ENCODE results near the gene RPTOR. TPM values are rescaled to one million over a fixed set of nuclear protein-coding genes. Genes with fewer than 3 reads are reported as not detected.

Gene RPTOR
- total RNA-seq, 1 experiment from 2014 or later: 27.0 TPM

DNA sequence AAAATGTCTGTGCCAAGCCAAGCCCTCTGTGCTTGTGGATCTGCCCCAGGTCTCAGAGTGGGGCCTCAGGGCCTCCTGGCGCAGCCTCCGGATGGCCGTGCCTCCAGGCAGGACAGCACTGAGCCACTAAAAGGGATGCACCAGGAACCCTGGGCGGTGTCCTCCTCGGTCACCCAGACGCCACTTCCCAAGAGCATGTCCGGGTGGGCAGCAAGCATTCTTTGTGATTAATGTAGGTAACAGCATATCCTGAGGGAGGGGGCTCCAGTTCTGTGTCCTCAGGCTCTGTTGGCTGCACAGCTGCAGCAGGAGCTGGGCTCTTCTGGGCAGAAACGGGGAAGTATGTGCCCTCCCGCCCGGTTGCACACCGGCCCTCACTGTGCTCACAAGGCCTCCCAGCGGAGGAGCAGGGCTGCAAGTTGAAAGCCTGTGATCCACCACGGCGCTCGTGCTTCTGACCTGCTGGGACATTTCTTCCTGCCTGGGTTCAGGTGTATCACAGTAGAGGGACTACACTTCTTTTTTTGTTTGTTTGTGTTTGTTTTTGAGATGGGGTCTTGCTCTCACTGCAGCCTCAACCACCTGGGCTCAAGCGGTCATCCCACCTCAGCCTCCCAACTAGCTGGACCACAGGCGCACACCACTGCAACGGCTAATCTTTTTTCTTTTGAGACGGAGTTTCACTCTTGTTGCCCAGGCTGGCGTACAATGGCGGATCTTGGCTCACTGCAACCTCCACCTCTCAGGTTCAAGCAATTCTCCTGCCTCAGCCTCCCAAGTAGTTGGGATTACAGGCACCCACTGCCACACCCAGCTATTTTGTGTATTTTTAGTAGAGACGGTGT is 409.1 kb downstream of the RPTOR start:
- H3K27me3 ChIP-seq (replicated peaks): no peaks in the 10 kb centered on the region
- H3K4me1 ChIP-seq (replicated peaks): no peaks in the 10 kb centered on the region
- no peak for DNase-seq (ENCODE audit: low read depth in 1 of 2, low spot score in 2 of 2)
- H3K27ac ChIP-seq: no peak overlapping the region
- peaks cover 40% of the 10 kb centered on the region for H3K36me3 ChIP-seq
- H3K4me3 ChIP-seq: no peak overlapping the region
- no peaks in the 10 kb centered on the region for H3K9me3 ChIP-seq (replicated peaks)

GRCh38 chr17:80955078-80955477 is 410.4 kb downstream of the RPTOR start:
- DNase-seq (ENCODE audit: low read depth in 1 of 2, low spot score in 2 of 2): no peak
- Histone ChIP-seq H3K4me1 (replicated peaks) (peaks cover 8% of the 10 kb centered on the region; the same call in 1 of the 2 replicates), H3K4me3 (no peak overlapping the region), H3K27me3 (replicated peaks) (no peaks in the 10 kb centered on the region), H3K27ac (no peak overlapping the region), H3K36me3 (peaks cover 28% of the 10 kb centered on the region), H3K9me3 (replicated peaks) (no peaks in the 10 kb centered on the region)

GRCh38 chr17:80955671-80956280 is 411.1 kb downstream of the RPTOR start:
- Histone ChIP-seq H3K4me3 (no peak overlapping the region), H3K4me1 (replicated peaks) (peaks cover 8% of the 10 kb centered on the region; the same call in 1 of the 2 replicates), H3K36me3 (peaks cover 27% of the 10 kb centered on the region), H3K27ac (no peak overlapping the region), H3K9me3 (replicated peaks) (no peaks in the 10 kb centered on the region), H3K27me3 (replicated peaks) (no peaks in the 10 kb centered on the region)
- no peak for DNase-seq (ENCODE audit: low read depth in 1 of 2, low spot score in 2 of 2)

DNA sequence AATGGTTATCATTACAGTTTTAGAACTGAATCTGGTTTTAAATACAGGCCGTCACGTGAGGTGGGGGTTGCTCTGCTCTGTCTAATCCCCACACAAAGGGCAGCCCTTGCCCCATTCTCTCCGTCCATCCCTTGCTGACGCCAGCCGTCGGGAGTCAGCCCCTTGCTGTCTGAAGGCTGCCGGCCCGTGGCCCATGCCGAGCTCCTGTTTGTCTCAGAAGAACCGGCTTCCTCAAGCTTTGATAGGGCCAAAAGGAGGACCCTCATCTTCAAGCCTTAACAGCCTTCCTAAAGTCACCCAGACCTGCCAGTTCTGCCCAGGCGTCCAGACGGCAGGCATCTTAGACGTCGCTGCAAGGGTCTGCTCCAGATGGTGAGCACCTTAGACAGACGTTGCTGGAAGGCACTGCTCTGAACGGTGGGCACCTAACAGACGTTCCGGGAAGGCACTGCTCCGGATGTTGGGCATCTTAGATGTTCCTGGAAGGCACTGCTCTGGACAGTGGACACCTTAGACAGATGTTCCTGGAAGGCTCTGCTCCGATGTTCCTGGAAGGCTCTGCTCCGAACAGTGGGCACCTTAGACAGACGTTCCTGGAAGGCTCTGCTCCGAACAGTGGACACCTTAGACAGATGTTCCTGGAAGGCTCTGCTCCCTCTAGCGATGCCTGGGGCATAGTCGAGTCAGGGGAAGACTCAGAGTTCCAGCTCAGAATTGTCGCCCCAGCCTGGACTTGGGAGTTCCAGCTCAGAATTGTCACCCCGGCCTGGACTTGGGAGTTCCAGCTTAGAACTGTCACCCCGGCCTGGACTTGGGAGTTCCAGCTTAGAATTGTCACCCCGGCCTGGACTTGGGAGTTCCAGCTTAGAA is 411.9 kb downstream of the RPTOR start:
- peaks cover 26% of the 10 kb centered on the region for H3K36me3 ChIP-seq
- no peak for DNase-seq (ENCODE audit: low read depth in 1 of 2, low spot score in 2 of 2)
- no peaks in the 10 kb centered on the region for H3K27me3 ChIP-seq (replicated peaks)
- H3K4me3 ChIP-seq: no peak overlapping the region
- H3K9me3 ChIP-seq (replicated peaks): no peaks in the 10 kb centered on the region
- peaks cover 8% of the 10 kb centered on the region; the same call in 1 of the 2 replicates for H3K4me1 ChIP-seq (replicated peaks)
- no peak overlapping the region for H3K27ac ChIP-seq

DNA sequence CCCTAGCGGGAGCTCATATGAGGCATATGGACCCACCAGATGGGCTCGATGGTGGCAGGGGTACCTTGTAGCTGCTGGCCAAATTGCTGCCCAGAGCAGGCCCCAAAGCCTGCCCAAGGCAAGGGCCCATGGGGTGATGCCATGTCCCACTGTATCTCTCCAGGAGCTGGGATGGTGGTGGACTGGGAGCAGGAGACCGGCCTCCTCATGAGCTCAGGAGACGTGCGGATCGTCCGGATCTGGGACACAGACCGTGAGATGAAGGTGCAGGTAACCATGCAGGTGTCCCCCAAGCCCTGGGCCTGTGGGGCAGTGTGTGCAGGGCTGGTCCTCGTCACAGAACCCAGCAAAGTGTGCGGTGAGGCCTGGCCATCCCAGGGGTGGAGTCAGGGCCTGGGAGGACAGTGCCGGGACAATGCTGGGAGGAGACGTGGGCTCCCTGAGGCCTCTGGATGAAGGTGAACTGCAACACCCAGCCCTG is 412.9 kb downstream of the RPTOR start:
- H3K4me1 ChIP-seq (replicated peaks): peaks cover 8% of the 10 kb centered on the region; the same call in 1 of the 2 replicates
- no peaks in the 10 kb centered on the region for H3K27me3 ChIP-seq (replicated peaks)
- no peak overlapping the region for H3K27ac ChIP-seq
- no peak overlapping the region for H3K4me3 ChIP-seq
- no peaks in the 10 kb centered on the region for H3K9me3 ChIP-seq (replicated peaks)
- no peak for DNase-seq (ENCODE audit: low read depth in 1 of 2, low spot score in 2 of 2)
- peaks cover 17% of the 10 kb centered on the region for H3K36me3 ChIP-seq

DNA sequence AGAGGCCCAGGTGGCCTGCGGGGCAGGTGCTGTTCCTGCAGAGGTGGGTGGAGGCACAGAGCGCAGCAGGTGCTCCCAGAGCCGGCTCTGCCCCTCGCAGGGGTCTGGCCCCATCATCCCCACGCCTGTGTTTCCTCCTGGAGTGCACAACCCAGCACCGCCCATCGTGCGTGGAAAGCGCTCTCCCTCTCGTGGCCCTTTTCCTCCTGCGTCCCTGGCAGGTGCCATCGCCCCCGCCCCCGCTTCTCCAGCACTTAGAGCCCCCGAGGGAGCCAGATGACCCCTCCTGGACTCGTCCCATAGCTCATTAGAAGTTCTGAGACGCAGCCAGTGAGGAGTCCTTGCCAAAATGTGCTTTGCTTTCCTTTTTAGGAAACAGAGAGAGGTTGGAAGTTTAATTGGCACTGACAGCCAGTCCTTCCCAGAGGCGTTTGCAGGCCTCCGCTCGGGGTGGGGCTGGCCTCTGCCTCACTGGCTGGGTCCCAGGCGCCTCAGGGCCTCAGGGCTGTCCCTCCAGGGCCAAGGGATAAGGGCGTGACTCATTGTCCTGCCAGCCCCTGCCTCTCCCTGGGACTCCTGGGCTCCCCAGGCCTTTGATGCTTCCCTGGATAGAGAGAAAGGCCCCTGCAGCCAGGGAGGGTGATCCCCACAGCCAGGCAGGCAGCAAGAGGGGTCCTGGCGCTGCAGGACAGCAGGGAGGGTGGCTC is 414.8 kb downstream of the RPTOR start:
- no peak for DNase-seq (ENCODE audit: low read depth in 1 of 2, low spot score in 2 of 2)
- Histone ChIP-seq H3K9me3 (replicated peaks) (no peaks in the 10 kb centered on the region), H3K27me3 (replicated peaks) (no peaks in the 10 kb centered on the region), H3K27ac (no peak overlapping the region), H3K36me3 (peaks cover 24% of the 10 kb centered on the region), H3K4me3 (no peak overlapping the region), H3K4me1 (replicated peaks) (peaks cover 8% of the 10 kb centered on the region; the same call in 1 of the 2 replicates)

DNA sequence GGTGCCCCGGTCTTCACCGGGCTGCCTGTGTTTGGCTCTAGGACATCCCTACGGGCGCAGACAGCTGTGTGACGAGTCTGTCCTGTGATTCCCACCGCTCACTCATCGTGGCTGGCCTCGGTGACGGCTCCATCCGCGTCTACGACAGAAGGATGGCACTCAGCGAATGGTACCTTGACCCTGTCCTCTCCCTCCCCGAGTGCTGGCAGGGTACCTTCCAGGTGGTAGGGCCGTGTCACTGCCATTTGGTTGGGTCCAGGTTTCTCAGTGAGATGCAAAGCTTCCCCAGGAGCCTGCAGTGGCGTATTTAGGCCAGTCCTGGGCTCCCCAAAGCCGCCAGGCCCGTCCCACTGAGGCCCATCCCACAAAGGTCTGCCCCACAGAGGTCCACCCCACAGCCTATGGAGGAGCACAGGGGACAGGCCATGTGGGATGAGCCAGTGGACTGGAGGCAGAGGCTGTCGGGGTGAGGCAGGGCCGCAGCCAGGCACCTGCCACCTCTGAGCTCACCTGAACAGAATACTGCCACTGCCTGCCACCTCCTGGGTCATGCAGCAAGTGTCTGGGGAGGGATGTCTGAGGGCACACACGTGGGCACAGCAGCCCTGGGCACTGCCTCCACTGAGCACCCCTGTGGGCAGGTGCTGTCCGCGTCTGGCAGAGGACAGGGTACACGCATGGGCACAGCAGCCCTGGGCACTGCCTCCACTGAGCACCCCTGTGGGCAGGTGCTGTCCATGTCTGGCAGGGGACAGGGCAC is 415.6 kb downstream of the RPTOR start:
- H3K4me1 ChIP-seq (replicated peaks): peaks cover 8% of the 10 kb centered on the region; the same call in 1 of the 2 replicates
- no peak overlapping the region for H3K27ac ChIP-seq
- H3K9me3 ChIP-seq (replicated peaks): no peaks in the 10 kb centered on the region
- no peaks in the 10 kb centered on the region for H3K27me3 ChIP-seq (replicated peaks)
- H3K4me3 ChIP-seq: no peak overlapping the region
- H3K36me3 ChIP-seq: peaks cover 31% of the 10 kb centered on the region
- no peak for DNase-seq (ENCODE audit: low read depth in 1 of 2, low spot score in 2 of 2)

DNA sequence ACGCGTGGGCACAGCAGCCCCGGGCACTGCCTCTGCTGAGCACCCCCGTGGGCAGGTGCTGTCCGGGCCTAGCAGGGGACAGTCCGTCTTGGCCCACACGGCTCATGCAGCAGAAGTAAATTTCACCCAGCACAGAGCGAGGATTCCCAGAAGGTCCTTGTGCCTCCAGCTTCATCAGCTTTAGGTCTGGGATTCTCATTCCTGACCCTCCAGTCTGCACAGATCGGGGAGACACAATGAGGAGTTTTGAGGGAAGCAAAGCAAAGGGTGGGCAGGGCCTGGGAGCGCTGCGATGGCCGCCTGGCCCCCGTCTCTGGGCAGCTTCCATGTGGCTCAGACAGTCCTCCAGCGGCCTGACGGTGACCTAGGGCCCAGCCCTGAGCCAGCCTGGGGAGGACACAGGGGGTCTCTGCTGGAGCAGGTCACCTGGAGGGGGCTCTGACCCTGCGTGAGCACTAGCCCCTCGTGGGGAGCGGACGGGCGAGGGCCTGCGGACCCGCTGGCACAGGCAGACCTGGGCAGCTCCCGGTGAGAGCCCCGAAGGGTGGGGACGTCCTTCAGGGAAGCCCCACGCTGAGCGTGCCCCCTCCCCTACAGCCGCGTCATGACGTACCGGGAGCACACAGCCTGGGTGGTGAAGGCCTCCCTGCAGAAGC is 416.3 kb downstream of the RPTOR start:
- Histone ChIP-seq H3K9me3 (replicated peaks) (no peaks in the 10 kb centered on the region), H3K4me1 (replicated peaks) (peaks cover 8% of the 10 kb centered on the region; the same call in 1 of the 2 replicates), H3K36me3 (peaks cover 37% of the 10 kb centered on the region), H3K4me3 (no peak overlapping the region), H3K27ac (no peak overlapping the region), H3K27me3 (replicated peaks) (no peaks in the 10 kb centered on the region)
- no peak for DNase-seq (ENCODE audit: low read depth in 1 of 2, low spot score in 2 of 2)

GRCh38 chr17:80961541-80962330 is 417.1 kb downstream of the RPTOR start:
- Histone ChIP-seq H3K9me3 (replicated peaks) (no peaks in the 10 kb centered on the region), H3K27ac (no peak overlapping the region), H3K36me3 (peaks cover 34% of the 10 kb centered on the region), H3K27me3 (replicated peaks) (no peaks in the 10 kb centered on the region), H3K4me3 (no peak overlapping the region), H3K4me1 (replicated peaks) (peaks cover 8% of the 10 kb centered on the region; the same call in 1 of the 2 replicates)
- DNase-seq (ENCODE audit: low read depth in 1 of 2, low spot score in 2 of 2): no peak

DNA sequence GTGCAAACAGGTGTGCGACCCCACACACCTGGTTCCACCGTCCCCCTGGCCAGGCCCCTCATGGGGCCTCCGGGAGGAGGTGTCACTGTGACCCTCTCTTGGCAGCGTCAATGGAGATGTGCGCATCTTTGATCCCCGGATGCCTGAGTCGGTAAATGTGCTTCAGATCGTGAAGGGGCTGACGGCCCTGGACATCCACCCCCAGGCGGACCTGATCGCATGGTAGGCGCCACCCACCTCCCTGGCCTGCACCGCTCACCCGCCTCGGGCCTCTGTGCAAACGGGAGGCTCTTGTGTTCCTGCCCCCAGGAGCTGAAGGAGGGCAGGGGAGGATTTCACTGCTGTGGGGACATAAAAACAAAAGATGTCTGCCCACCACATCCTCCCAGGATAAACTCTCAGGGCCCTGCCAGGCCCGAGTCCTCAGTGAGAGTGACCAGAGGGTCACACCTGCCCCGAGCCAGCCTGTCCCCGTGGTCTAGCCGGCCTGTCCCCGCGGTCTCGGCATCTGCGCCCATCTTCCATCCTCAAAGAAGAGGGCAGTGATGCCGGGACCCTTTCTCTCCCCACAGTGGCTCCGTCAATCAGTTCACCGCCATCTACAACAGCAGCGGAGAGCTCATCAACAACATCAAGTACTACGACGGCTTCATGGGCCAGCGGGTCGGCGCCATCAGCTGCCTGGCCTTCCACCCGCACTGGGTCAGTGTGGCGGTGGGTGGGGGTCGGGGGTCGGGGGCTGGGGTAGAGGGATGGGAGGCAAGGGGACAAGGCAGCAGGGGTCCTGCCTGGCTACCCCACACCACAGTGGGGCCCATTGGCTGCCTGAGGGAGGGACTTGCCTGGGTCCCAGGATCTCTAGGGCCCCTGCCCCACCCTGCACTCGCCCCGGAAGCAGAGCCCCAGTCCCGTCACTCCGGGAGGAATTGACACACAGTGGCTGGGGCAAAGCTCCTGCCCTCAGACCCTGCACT is 418.0 kb downstream of the RPTOR start:
- no peaks in the 10 kb centered on the region for H3K27me3 ChIP-seq (replicated peaks)
- H3K27ac ChIP-seq: no peak overlapping the region
- no peak for DNase-seq (ENCODE audit: low read depth in 1 of 2, low spot score in 2 of 2)
- no peaks in the 10 kb centered on the region for H3K9me3 ChIP-seq (replicated peaks)
- H3K4me1 ChIP-seq (replicated peaks): peaks cover 8% of the 10 kb centered on the region; the same call in 1 of the 2 replicates
- peaks cover 30% of the 10 kb centered on the region for H3K36me3 ChIP-seq
- no peak overlapping the region for H3K4me3 ChIP-seq

All from SJSA1 (cell line).